Measurements from ENCODE around the gene HADH. TPM values are rescaled to one million over a fixed set of nuclear protein-coding genes. Genes with fewer than 3 reads are reported as not detected.

The HADH gene
- total and polyA plus RNA-seq, 3 donors from 2014 or later, result 65.6 to 73.8 (median 71.2) TPM

GRCh38 chr4:107988763-107989035, 990 bp upstream of the HADH start:
- peak overlapping the region; percentile 78 to 97 for H3K4me3 ChIP-seq
- H3K27ac ChIP-seq, result peak overlapping the region in 1 of 2 donors; percentile 94
- 34 to 67% methylated on average over 5 of the region's 5 CpGs for WGBS, 2 donors

GRCh38 chr4:107989162-107989536, 540 bp upstream of the HADH start:
- WGBS, 2 donors, result 6% methylated on average over 8 of the region's 8 CpGs
- DNase-seq, result no peak
- peak overlapping the region; percentile 94 to 98 for H3K27ac ChIP-seq
- H3K36me3 ChIP-seq (ENCODE audit: low read depth, missing control alignments), result no peaks in the 10 kb centered on the region
- H3K9me3 ChIP-seq, result no peaks in the 10 kb centered on the region
- H3K27me3 ChIP-seq, result no peaks in the 10 kb centered on the region
- peaks cover 23% of the 10 kb centered on the region for H3K4me1 ChIP-seq
- no peak for TF ChIP-seq CTCF (IDR thresholded peaks at IDR 0.05)
- no peak for TF ChIP-seq POLR2A (IDR thresholded peaks at IDR 0.05)
- H3K4me3 ChIP-seq, result peak overlapping the region; percentile 78 to 97
- intact Hi-C loops (cut with DNase I; ENCODE audit: low total_unique reads), result no loop called here

More at GRCh38 chr4:107988763-107989035, 990 bp upstream of the HADH start:
- no peak for DNase-seq
- H3K27me3 ChIP-seq, result no peaks in the 10 kb centered on the region
- no peaks in the 10 kb centered on the region for H3K9me3 ChIP-seq
- H3K36me3 ChIP-seq (ENCODE audit: low read depth, missing control alignments), result no peaks in the 10 kb centered on the region
- H3K4me1 ChIP-seq, result peaks cover 23% of the 10 kb centered on the region
- TF ChIP-seq POLR2A (IDR thresholded peaks at IDR 0.05), result no peak
- no peak for TF ChIP-seq CTCF (IDR thresholded peaks at IDR 0.05)
- intact Hi-C loops (cut with DNase I; ENCODE audit: low total_unique reads), result no loop called here

GRCh38 chr4:107991945-107992630, 2.4 kb downstream of the HADH start:
- Histone ChIP-seq H3K9me3 (no peaks in the 10 kb centered on the region), H3K27me3 (no peaks in the 10 kb centered on the region), H3K36me3 (ENCODE audit: low read depth, missing control alignments) (no peaks in the 10 kb centered on the region), H3K4me3 (peak overlapping the region in 1 of 2 donors; percentile 97), H3K27ac (peak overlapping the region; percentile 94 to 98), H3K4me1 (peaks cover 29% of the 10 kb centered on the region)
- 18 to 37% methylated on average over 3 of the region's 3 CpGs for WGBS, 2 donors
- TF ChIP-seq CTCF (IDR thresholded peaks at IDR 0.05), result no peak
- no peak for TF ChIP-seq POLR2A (IDR thresholded peaks at IDR 0.05)
- DNase-seq, result no peak
- intact Hi-C loops (cut with DNase I; ENCODE audit: low total_unique reads), result no loop called here

- DNase-seq, result no peak
- TF ChIP-seq CTCF (IDR thresholded peaks at IDR 0.05) (no peak), POLR2A (IDR thresholded peaks at IDR 0.05) (no peak)
- intact Hi-C loops (cut with DNase I; ENCODE audit: low total_unique reads), result no loop called here
- no peaks in the 10 kb centered on the region for H3K36me3 ChIP-seq (ENCODE audit: low read depth, missing control alignments)
- no peaks in the 10 kb centered on the region for H3K9me3 ChIP-seq
- peaks cover 27% of the 10 kb centered on the region for H3K4me1 ChIP-seq
- H3K27me3 ChIP-seq, result no peaks in the 10 kb centered on the region
- no peak overlapping the region for H3K27ac ChIP-seq
- WGBS, 2 donors, result 55 to 65% methylated on average over 3 of the region's 3 CpGs
- no peak overlapping the region for H3K4me3 ChIP-seq
Measured at GRCh38 chr4:107993969-107994368, 4.3 kb downstream of the HADH start.

GRCh38 chr4:107994894-107995293, 5.2 kb downstream of the HADH start:
- DNase-seq, result no peak
- intact Hi-C loops (cut with DNase I; ENCODE audit: low total_unique reads), result no loop called here
- Histone ChIP-seq H3K9me3 (no peaks in the 10 kb centered on the region), H3K36me3 (ENCODE audit: low read depth, missing control alignments) (no peaks in the 10 kb centered on the region), H3K4me3 (no peak overlapping the region), H3K27ac (no peak overlapping the region), H3K27me3 (no peaks in the 10 kb centered on the region), H3K4me1 (peaks cover 24% of the 10 kb centered on the region)
- TF ChIP-seq CTCF (IDR thresholded peaks at IDR 0.05) (no peak), POLR2A (IDR thresholded peaks at IDR 0.05) (no peak)

All from testis (tissue), 3 donors.